ENCODE results near the gene AP3M1.

AP3M1 gene

GRCh38 chr10:74177140-74177677 is 26.6 kb upstream of the AP3M1 start:
- Histone ChIP-seq H3K9me3 (no peaks in the 10 kb centered on the region), H3K36me3 (no peaks in the 10 kb centered on the region), H3K4me1 (peaks cover 8% of the 10 kb centered on the region), H3K4me3 (ENCODE audit: low read depth, low read length) (peak overlapping the region; percentile 98), H3K27me3 (no peaks in the 10 kb centered on the region)
- TF ChIP-seq CTCF (IDR thresholded peaks at IDR 0.05; ENCODE audit: low read depth, low read length), result no peak
- no peak for DNase-seq

GRCh38 chr10:74176380-74177139 is 25.9 kb upstream of the AP3M1 start:
- H3K27me3 ChIP-seq, result no peaks in the 10 kb centered on the region
- peaks cover 8% of the 10 kb centered on the region for H3K4me1 ChIP-seq
- H3K4me3 ChIP-seq (ENCODE audit: low read depth, low read length), result peak overlapping the region; percentile 98
- H3K36me3 ChIP-seq, result no peaks in the 10 kb centered on the region
- peak; percentile 98 for DNase-seq
- no peaks in the 10 kb centered on the region for H3K9me3 ChIP-seq
- TF ChIP-seq CTCF (IDR thresholded peaks at IDR 0.05; ENCODE audit: low read depth, low read length), result no peak

GRCh38 chr10:74175510-74176379 is 25.1 kb upstream of the AP3M1 start:
- no peak for DNase-seq
- Histone ChIP-seq H3K27me3 (no peaks in the 10 kb centered on the region), H3K4me3 (ENCODE audit: low read depth, low read length) (peak overlapping the region; percentile 98), H3K36me3 (no peaks in the 10 kb centered on the region), H3K4me1 (peaks cover 8% of the 10 kb centered on the region), H3K9me3 (no peaks in the 10 kb centered on the region)
- TF ChIP-seq CTCF (IDR thresholded peaks at IDR 0.05; ENCODE audit: low read depth, low read length), result no peak

GRCh38 chr10:74174521-74174920 is 23.9 kb upstream of the AP3M1 start:
- H3K4me3 ChIP-seq (ENCODE audit: low read depth, low read length), result no peak overlapping the region

GRCh38 chr10:74171625-74172024 is 21.0 kb upstream of the AP3M1 start:
- no peaks in the 10 kb centered on the region for H3K4me1 ChIP-seq
- DNase-seq, result no peak
- H3K4me3 ChIP-seq (ENCODE audit: low read depth, low read length), result no peak overlapping the region
- H3K36me3 ChIP-seq, result no peaks in the 10 kb centered on the region
- H3K27me3 ChIP-seq, result no peaks in the 10 kb centered on the region
- no peaks in the 10 kb centered on the region for H3K9me3 ChIP-seq
- no peak for TF ChIP-seq CTCF (IDR thresholded peaks at IDR 0.05; ENCODE audit: low read depth, low read length)

More at GRCh38 chr10:74174521-74174920, 23.9 kb upstream of the AP3M1 start:
- Histone ChIP-seq H3K4me1 (peaks cover 8% of the 10 kb centered on the region), H3K9me3 (no peaks in the 10 kb centered on the region), H3K36me3 (no peaks in the 10 kb centered on the region), H3K27me3 (no peaks in the 10 kb centered on the region)
- TF ChIP-seq CTCF (IDR thresholded peaks at IDR 0.05; ENCODE audit: low read depth, low read length), result no peak
- no peak for DNase-seq
